ENCODE data around the gene SPATA9. TPM values are rescaled to one million over a fixed set of nuclear protein-coding genes. Genes with fewer than 3 reads are reported as not detected.

SPATA9 gene
- total and polyA plus RNA-seq, 4 donors, result 0.28 to 0.49 TPM; not detected in 2

GRCh38 chr5:95644351-95645042, 38.3 kb downstream of the SPATA9 start (continued):
- TF ChIP-seq JUND (IDR thresholded peaks at IDR 0.05), result no peak

GRCh38 chr5:95643152-95643551, 39.6 kb downstream of the SPATA9 start:
- Histone ChIP-seq H3K27ac (ENCODE audit: low read depth in 1 of 2, low read length in 2 of 2) (peak overlapping the region; percentile 11 to 13), H3K9ac (ENCODE audit: low read depth in 1 of 2, low read length in 2 of 2) (peak overlapping the region in 1 of 2 donors; percentile 21), H3K36me3 (ENCODE audit: control insufficient read depth in 4 of 4, insufficient read depth in 3 of 4, low read depth in 1 of 4, low read length in 3 of 4) (no peaks in the 10 kb centered on the region), H3K9me3 (ENCODE audit: control insufficient read depth in 4 of 4, low read length in 3 of 4) (no peaks in the 10 kb centered on the region), H3K27me3 (ENCODE audit: control insufficient read depth in 4 of 4, insufficient read depth in 4 of 4, low read length in 3 of 4) (no peaks in the 10 kb centered on the region), H3K4me1 (ENCODE audit: control insufficient read depth in 4 of 4, insufficient read depth in 4 of 4, low read length in 3 of 4) (peaks cover 7 to 43% (median 16%) of the 10 kb centered on the region in 4 donors), H3K4me3 (ENCODE audit: low read depth in 1 of 3, low read length in 3 of 3) (no peak overlapping the region)
- WGBS, result 69% methylated on average over 7 of the region's 7 CpGs
- peak; percentile 60 to 61 for TF ChIP-seq HNF4A (conservative IDR thresholded peaks at IDR 0.05)
- no peak for TF ChIP-seq CTCF (IDR thresholded peaks at IDR 0.05; ENCODE audit: low read depth, low read length, missing input control)
- TF ChIP-seq SP1 (IDR thresholded peaks at IDR 0.05), result peak; percentile 43
- TF ChIP-seq RXRA (IDR thresholded peaks at IDR 0.05), result peak; percentile 32 to 54
- no peak for TF ChIP-seq MAX (IDR thresholded peaks at IDR 0.05)
- TF ChIP-seq FOXA2 (IDR thresholded peaks at IDR 0.05), result no peak
- TF ChIP-seq RAD21 (IDR thresholded peaks at IDR 0.05), result peak in 1 of 2 donors; percentile 19
- no peak for TF ChIP-seq FOXA1 (IDR thresholded peaks at IDR 0.05)
- no peak for DNase-seq (ENCODE audit: low spot score)

GRCh38 chr5:95641741-95642220, 41.0 kb downstream of the SPATA9 start:
- Histone ChIP-seq H3K27me3 (ENCODE audit: control insufficient read depth in 4 of 4, insufficient read depth in 4 of 4, low read length in 3 of 4) (no peaks in the 10 kb centered on the region), H3K4me1 (ENCODE audit: control insufficient read depth in 4 of 4, insufficient read depth in 4 of 4, low read length in 3 of 4) (peaks cover 6 to 32% (median 14%) of the 10 kb centered on the region in 4 donors), H3K9ac (ENCODE audit: low read depth in 1 of 2, low read length in 2 of 2) (peak overlapping the region in 1 of 2 donors; percentile 59), H3K9me3 (ENCODE audit: control insufficient read depth in 4 of 4, low read length in 3 of 4) (no peaks in the 10 kb centered on the region), H3K27ac (ENCODE audit: low read depth in 1 of 2, low read length in 2 of 2) (peak overlapping the region; percentile 69 to 77), H3K36me3 (ENCODE audit: control insufficient read depth in 4 of 4, insufficient read depth in 3 of 4, low read depth in 1 of 4, low read length in 3 of 4) (no peaks in the 10 kb centered on the region), H3K4me3 (ENCODE audit: low read depth in 1 of 3, low read length in 3 of 3) (no peak overlapping the region)
- TF ChIP-seq HNF4G (IDR thresholded peaks at IDR 0.05) (peak; percentile 15), TAF1 (conservative IDR thresholded peaks at IDR 0.05) (peak; percentile 91), NR2F2 (IDR thresholded peaks at IDR 0.05) (no peak), RAD21 (IDR thresholded peaks at IDR 0.05) (peak in 1 of 2 donors; percentile 64), FOXA1 (IDR thresholded peaks at IDR 0.05) (peak; percentile 63), EGR1 (IDR thresholded peaks at IDR 0.05; ENCODE audit: low read depth in 2 of 2) (peak in 1 of 2 donors; percentile 9), FOXA2 (IDR thresholded peaks at IDR 0.05) (peak; percentile 75), MAX (IDR thresholded peaks at IDR 0.05) (peak; percentile 58), SP1 (IDR thresholded peaks at IDR 0.05) (peak; percentile 98), ZBTB33 (IDR thresholded peaks at IDR 0.05) (peak; percentile 75), REST (IDR thresholded peaks at IDR 0.05) (peak; percentile 94), CTCF (IDR thresholded peaks at IDR 0.05; ENCODE audit: low read depth, low read length, missing input control) (no peak), YY1 (IDR thresholded peaks at IDR 0.05) (peak; percentile 93), ATF3 (IDR thresholded peaks at IDR 0.05) (peak; percentile 77), HNF4A (conservative IDR thresholded peaks at IDR 0.05) (peak; percentile 78 to 81), GABPA (IDR thresholded peaks at IDR 0.05 in 1 of 2, conservative IDR thresholded peaks at IDR 0.05 in 1 of 2) (peak in 1 of 2 donors; percentile 10), RXRA (IDR thresholded peaks at IDR 0.05) (peak; percentile 80 to 83), JUND (IDR thresholded peaks at IDR 0.05) (peak; percentile 87 to 93)
- no peak for DNase-seq (ENCODE audit: low spot score)
- 44% methylated on average over 5 of the region's 5 CpGs for WGBS

Data from liver (tissue), 9 donors.